ENCODE measurements around the gene IGLL1. TPM values are rescaled to one million over a fixed set of nuclear protein-coding genes. Genes with fewer than 3 reads are reported as not detected.

The IGLL1 gene
- polyA plus RNA-seq, 1 donor from 2014 or later, result not detected

GRCh38 chr22:23550049-23550650, 29.9 kb downstream of the IGLL1 start:
- H3K9me2 ChIP-seq (ENCODE audit: insufficient read depth, low read length), result no peaks in the 10 kb centered on the region
- H3K27me3 ChIP-seq (ENCODE audit: insufficient read depth, low read depth, low read length), result peaks cover 3% of the 10 kb centered on the region
- H3K9ac ChIP-seq (ENCODE audit: low read length), result no peak overlapping the region
- no peaks in the 10 kb centered on the region for H3K79me2 ChIP-seq (replicated peaks; ENCODE audit: insufficient read depth, low read length)
- no peaks in the 10 kb centered on the region for H3K36me3 ChIP-seq (ENCODE audit: insufficient read depth, low read length)
- no peak overlapping the region for H2AFZ ChIP-seq (ENCODE audit: low read depth, low read length)
- no peaks in the 10 kb centered on the region for H3K9me3 ChIP-seq (ENCODE audit: low read length)
- no peaks in the 10 kb centered on the region for H3F3A ChIP-seq (ENCODE audit: insufficient read depth, low read length, poor library complexity, severe bottlenecking)
- H3K27ac ChIP-seq (ENCODE audit: low read length), result no peak overlapping the region
- no peak overlapping the region for H3K4me3 ChIP-seq (ENCODE audit: low read length)
- TF ChIP-seq RAD21 (conservative IDR thresholded peaks at IDR 0.05) (no peak), EZH2 (IDR thresholded peaks at IDR 0.05; ENCODE audit: borderline replicate concordance, insufficient read depth, low read length, poor library complexity, severe bottlenecking) (no peak)
- no peak overlapping the region for H3K4me2 ChIP-seq (ENCODE audit: low read length)
- no peaks in the 10 kb centered on the region for H4K20me1 ChIP-seq (ENCODE audit: insufficient read depth)

GRCh38 chr22:23549198-23549595, 30.9 kb downstream of the IGLL1 start:
- no peak overlapping the region for H3K4me3 ChIP-seq (ENCODE audit: low read length)

More at GRCh38 chr22:23549198-23549595, 30.9 kb downstream of the IGLL1 start:
- TF ChIP-seq EP300 (conservative IDR thresholded peaks at IDR 0.05; ENCODE audit: poor library complexity, severe bottlenecking) (no peak), POLR2AphosphoS5 (IDR thresholded peaks at IDR 0.05) (no peak), TAF1 (IDR thresholded peaks at IDR 0.05; ENCODE audit: low read depth) (no peak), RAD21 (conservative IDR thresholded peaks at IDR 0.05) (no peak), CTCF (IDR thresholded peaks at IDR 0.05; ENCODE audit: poor library complexity, severe bottlenecking) (no peak), SMC3 (conservative IDR thresholded peaks at IDR 0.05; ENCODE audit: poor library complexity) (no peak), MXI1 (conservative IDR thresholded peaks at IDR 0.05; ENCODE audit: poor library complexity, severe bottlenecking) (no peak), EZH2 (IDR thresholded peaks at IDR 0.05; ENCODE audit: borderline replicate concordance, insufficient read depth, low read length, poor library complexity, severe bottlenecking) (no peak)
- TF ChIP-seq, protein P1, sequence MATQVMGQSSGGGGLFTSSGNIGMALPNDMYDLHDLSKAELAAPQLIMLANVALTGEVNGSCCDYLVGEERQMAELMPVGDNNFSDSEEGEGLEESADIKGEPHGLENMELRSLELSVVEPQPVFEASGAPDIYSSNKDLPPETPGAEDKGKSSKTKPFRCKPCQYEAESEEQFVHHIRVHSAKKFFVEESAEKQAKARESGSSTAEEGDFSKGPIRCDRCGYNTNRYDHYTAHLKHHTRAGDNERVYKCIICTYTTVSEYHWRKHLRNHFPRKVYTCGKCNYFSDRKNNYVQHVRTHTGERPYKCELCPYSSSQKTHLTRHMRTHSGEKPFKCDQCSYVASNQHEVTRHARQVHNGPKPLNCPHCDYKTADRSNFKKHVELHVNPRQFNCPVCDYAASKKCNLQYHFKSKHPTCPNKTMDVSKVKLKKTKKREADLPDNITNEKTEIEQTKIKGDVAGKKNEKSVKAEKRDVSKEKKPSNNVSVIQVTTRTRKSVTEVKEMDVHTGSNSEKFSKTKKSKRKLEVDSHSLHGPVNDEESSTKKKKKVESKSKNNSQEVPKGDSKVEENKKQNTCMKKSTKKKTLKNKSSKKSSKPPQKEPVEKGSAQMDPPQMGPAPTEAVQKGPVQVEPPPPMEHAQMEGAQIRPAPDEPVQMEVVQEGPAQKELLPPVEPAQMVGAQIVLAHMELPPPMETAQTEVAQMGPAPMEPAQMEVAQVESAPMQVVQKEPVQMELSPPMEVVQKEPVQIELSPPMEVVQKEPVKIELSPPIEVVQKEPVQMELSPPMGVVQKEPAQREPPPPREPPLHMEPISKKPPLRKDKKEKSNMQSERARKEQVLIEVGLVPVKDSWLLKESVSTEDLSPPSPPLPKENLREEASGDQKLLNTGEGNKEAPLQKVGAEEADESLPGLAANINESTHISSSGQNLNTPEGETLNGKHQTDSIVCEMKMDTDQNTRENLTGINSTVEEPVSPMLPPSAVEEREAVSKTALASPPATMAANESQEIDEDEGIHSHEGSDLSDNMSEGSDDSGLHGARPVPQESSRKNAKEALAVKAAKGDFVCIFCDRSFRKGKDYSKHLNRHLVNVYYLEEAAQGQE (IDR thresholded peaks at IDR 0.05; ENCODE audit: borderline replicate concordance), result no peak
- Histone ChIP-seq H3K79me2 (replicated peaks; ENCODE audit: insufficient read depth, low read length) (no peaks in the 10 kb centered on the region), H3K27me3 (ENCODE audit: insufficient read depth, low read depth, low read length) (peaks cover 3% of the 10 kb centered on the region), H3K9me3 (ENCODE audit: low read length) (no peaks in the 10 kb centered on the region), H3K36me3 (ENCODE audit: insufficient read depth, low read length) (no peaks in the 10 kb centered on the region), H3K9me2 (ENCODE audit: insufficient read depth, low read length) (no peaks in the 10 kb centered on the region), H3K4me2 (ENCODE audit: low read length) (no peak overlapping the region), H4K20me1 (ENCODE audit: insufficient read depth) (no peaks in the 10 kb centered on the region), H3K27ac (ENCODE audit: low read length) (no peak overlapping the region), H3K9ac (ENCODE audit: low read length) (no peak overlapping the region), H2AFZ (ENCODE audit: low read depth, low read length) (no peak overlapping the region), H3F3A (ENCODE audit: insufficient read depth, low read length, poor library complexity, severe bottlenecking) (no peaks in the 10 kb centered on the region)
